PC-9 (cell line): ENCODE measurements around the gene BFSP2.

ENCODE experiments used
- CTCF ChIP-seq: fragments of 200-600 bp; sonication (generic); conservative IDR thresholded peaks from 2 replicates; pipeline ENCODE4 v1.6.1; 2017; ENCODE audit warnings: mixed run types, antibody characterized with exemption, mild to moderate bottlenecking, moderate library complexity
- EZH2 ChIP-seq: fragments of 200-600 bp; sonication (generic); IDR thresholded peaks from 2 replicates; pipeline ENCODE4 v1.8.0; 2017; ENCODE audit warnings: antibody characterized with exemption, low read depth

- TF ChIP-seq CTCF (no peak), EZH2 (no peak)
Measured at GRCh38 chr3:133439563-133439962, 39.7 kb downstream of the BFSP2 start.
